NCI-H2029 (cell line): ENCODE data around the gene SNX15.
"Not testable (repeated sequence)": the region's sequence is repeated elsewhere in the genome, so short reads cannot be mapped to it uniquely, and the experiment has no call there.

ENCODE experiments used
- DNase-seq: peaks from one replicate; lab custom pipeline; 2025; lab: John Stamatoyannopoulos, UW

The SNX15 gene

GRCh38 chr11:65014726-65015227 is 12.5 kb upstream of the SNX15 start:
- no peak for DNase-seq

- DNase-seq = no peak
Measured at GRCh38 chr11:65016705-65017104, 10.5 kb upstream of the SNX15 start.

- no peak for DNase-seq
Measured at GRCh38 chr11:65017937-65018336, 9.3 kb upstream of the SNX15 start.

- no peak for DNase-seq
Measured at GRCh38 chr11:65019824-65020223, 7.4 kb upstream of the SNX15 start.

GRCh38 chr11:65021003-65021402 is 6.2 kb upstream of the SNX15 start:
- DNase-seq = no peak

GRCh38 chr11:65021509-65021908 is 5.7 kb upstream of the SNX15 start:
- DNase-seq = no peak

GRCh38 chr11:65023502-65023901 is 3.7 kb upstream of the SNX15 start:
- DNase-seq = not testable (repeated sequence)

DNA sequence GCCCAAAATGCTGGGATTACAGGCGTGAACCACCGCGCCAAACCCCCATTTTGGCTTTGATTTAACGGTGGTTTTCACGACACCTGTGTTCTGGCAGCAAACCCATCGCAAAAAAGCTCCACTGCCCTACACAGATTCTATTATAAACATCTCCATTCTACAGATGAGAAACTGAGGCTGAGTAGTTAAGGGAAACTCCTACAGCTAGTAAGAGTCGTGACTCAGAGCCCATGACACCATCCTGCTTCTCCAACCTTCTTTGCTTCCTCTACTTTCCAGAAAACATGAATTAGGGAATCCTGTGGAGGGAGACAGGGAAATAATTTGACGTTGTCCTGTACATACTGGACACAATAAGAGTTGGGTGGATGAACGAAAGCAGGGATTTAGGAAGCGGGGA is 429 bp upstream of the SNX15 start:
- DNase-seq = no peak

GRCh38 chr11:65032216-65032615 is 5.0 kb downstream of the SNX15 start:
- DNase-seq = no peak

- no peak for DNase-seq
Measured at GRCh38 chr11:65034423-65034822, 7.2 kb downstream of the SNX15 start.

DNA sequence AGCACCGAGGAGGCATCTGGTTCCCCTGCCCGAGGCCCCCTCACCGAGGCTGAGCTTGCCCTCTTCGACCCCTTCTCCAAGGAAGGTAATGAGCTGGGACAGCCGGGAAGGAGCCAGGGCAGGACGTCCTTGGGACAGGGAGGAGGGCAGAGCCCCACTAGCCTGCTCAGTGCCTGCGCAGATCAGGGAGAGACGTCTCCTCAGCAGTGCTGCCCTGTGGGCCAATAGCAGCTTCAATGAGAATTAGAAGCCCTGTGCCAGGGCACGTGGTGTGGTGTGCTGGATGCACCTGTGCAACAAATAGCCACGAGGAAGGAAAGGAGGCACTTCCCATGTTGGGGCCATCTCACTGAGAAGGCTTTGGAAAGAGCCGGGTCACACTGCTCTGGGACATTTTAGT is 8.3 kb downstream of the SNX15 start:
- DNase-seq = no peak

- no peak for DNase-seq
Measured at GRCh38 chr11:65036931-65037330, 9.7 kb downstream of the SNX15 start.

DNA sequence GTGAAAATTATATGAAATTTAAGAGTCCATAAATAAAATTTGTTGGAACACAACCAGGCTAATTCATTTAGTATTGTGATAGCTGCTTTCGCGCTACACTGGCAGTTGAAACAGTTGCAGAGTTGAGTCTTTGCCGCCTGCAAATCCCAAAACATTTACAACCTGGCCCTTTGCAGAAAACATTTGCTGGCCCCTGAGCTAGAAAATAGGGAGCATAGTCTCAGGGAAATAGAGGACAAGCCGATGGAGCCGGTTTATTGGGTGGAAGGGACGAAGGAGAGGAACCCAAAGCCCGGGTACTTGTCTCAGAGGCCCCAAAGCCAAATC is 13.2 kb downstream of the SNX15 start:
- DNase-seq = no peak

GRCh38 chr11:65040847-65041622 is 13.8 kb downstream of the SNX15 start, which contains the start of gene SAC3D1:
SAC3D1 (plus strand) TSS chr11:65041210; CDS start chr11:65041293, 83 bp downstream.
- DNase-seq = peak; percentile 96

DNA sequence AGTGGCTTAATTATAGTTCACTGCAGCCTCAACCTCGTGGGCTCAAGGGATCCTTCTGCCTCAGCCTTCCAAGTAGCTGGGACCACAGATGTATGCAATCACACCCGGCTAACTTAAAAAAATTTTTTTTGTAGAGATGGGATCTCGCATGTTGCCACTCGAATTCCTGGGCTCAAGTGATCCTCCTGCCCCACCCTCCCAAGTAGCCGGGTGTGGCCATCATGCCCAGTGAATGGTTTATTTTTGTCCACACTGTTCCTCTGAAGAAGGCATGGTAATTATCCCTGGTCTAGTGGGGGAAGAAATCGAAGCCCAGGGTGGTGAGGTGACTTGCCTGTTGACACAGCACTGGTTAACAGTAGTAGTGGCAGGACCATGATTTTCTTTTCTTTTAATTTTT is 15.7 kb downstream of the SNX15 start:
- DNase-seq = no peak

GRCh38 chr11:65043881-65044501 is 16.8 kb downstream of the SNX15 start:
- no peak for DNase-seq

- no peak for DNase-seq
Measured at GRCh38 chr11:65045061-65045460, 17.8 kb downstream of the SNX15 start.

GRCh38 chr11:65045728-65046127 is 18.5 kb downstream of the SNX15 start:
- no peak for DNase-seq

DNA sequence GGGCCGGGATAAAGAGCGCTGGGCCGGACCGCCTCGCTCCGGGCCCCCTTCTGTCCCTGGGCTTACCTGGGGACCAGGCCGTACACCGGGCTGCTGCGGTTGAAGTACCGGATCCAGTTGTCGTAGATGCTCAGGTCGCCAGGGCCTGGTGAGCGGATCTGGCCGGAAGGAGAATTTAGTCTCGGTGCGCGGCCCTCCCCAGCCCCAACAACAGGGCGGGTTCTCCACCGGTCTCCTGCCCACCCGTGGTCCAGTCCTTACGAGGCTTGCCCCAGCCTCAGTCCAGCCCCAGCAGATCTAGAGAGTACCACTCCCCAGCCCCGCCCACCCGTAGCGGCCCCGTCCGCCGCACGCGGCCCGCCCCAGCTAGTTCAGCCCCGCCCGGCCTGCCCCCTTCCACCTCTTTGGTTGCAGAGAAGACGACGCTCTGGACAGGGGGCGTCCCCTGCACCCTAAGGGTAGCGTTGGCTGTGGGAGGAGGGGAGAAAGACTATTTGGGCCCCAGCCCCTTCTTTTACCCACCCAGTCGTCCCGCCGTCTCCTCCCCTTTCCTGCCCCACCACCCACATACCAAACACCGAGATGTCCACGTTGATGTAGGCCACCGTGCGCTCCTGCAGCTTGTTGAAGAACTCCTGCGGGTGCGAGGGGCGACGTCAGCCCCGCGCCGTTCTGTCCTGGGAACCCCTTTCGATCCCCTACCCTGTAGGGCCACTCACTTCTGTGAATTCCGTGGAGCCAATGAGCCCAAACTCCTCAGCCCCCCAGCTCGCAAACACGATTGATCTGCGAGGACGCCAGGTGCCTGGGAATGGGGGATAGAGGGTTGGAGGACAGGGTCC is 20.6 kb downstream of the SNX15 start:
- DNase-seq = no peak

DNA sequence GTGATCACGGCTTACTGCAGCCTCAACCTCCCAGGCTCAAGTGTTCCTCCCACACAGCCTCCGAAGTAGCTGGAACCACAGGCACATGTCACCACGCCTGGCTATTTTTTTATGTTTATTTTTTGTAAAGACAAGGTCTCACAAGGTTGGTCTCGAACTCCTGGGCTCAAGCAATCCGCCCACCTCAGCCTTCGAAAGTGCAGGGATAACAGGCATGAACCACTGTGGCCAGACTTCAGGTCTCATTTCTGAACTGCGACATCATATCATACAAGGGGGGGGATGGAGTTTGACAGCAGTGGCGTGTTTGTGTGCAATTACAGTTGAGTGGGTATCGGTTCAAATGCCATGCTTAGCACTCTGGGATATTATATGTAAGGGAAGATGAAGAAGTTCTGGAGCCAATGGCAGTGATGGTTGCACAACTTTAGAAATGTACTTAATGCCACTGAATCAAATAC is 24.2 kb downstream of the SNX15 start:
- no peak for DNase-seq

GRCh38 chr11:65053827-65054508 is 26.7 kb downstream of the SNX15 start:
- DNase-seq = no peak

GRCh38 chr11:65055538-65055937 is 28.3 kb downstream of the SNX15 start:
- DNase-seq = no peak
